ENCODE data around the gene PNP. TPM values are rescaled to one million over a fixed set of nuclear protein-coding genes. Genes with fewer than 3 reads are reported as not detected.
"Not testable (repeated sequence)": the region's sequence is repeated elsewhere in the genome, so short reads cannot be mapped to it uniquely, and the experiment has no call there.

The PNP gene
- total RNA-seq (2014; rRNA removed; shearing (Covaris generic)) = 82.7 and 90.1 TPM in 2 replicates

DNA sequence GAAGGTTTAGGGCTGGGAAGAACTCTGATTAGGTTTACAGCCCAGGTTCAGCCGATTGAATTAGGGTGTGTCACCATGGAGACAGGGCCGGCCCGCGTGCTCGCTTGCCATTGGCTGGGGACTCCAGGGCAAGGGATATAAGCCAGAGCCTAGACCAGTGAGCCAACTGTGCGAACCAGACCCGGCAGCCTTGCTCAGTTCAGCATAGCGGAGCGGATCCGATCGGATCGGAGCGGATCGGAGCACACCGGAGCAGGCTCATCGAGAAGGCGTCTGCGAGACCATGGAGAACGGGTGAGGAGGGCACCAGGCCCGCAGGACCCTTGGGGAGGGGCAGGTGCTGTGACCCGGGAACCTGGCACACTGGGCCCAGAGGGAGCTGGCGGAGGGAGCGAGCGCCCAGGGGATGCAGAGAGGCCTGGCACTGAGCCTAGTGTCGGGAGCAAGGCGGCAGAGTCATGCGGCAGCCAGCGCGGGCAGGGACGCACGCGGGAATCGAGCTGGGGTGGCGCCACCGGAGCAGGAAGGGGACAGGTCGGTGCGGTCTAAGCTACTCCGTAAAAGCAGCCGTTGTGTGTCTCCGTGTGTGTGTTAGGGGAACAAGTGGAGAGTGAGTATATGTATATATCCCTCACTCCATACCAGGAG lies at the start of gene PNP:
Gene PNP (plus strand): TSS at position 165 of the 648 bp plus-strand sequence. CDS start 119 bp downstream, at position 284.
- DNase-seq (ENCODE audit: low spot score) = peak; percentile 90

DNA sequence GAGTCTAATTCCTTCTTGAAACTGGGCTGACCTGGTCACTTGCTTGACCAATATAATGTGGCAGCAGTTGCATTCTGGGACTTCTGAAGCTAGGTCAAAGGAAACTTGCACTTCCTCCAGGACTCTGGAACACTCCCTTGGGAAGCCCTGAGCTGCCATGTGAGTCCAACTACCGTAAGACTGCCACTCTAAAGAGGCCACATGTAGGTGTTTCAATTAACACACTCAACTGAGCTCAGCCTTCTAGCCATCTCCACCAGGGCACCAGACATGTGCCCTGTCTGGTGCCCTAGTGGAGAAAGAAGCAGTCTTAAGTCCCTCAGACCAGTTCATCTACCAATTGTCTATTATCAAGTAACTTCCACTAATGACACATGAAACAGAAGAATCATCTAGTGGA lies 49.8 kb upstream of the PNP start:
- no peak for DNase-seq (ENCODE audit: low spot score)

GRCh38 chr14:20421267-20421666 lies 47.9 kb upstream of the PNP start:
- no peak for DNase-seq (ENCODE audit: low spot score)

- no peak for DNase-seq (ENCODE audit: low spot score)
Observed at GRCh38 chr14:20422886-20423285, 46.3 kb upstream of the PNP start.

DNA sequence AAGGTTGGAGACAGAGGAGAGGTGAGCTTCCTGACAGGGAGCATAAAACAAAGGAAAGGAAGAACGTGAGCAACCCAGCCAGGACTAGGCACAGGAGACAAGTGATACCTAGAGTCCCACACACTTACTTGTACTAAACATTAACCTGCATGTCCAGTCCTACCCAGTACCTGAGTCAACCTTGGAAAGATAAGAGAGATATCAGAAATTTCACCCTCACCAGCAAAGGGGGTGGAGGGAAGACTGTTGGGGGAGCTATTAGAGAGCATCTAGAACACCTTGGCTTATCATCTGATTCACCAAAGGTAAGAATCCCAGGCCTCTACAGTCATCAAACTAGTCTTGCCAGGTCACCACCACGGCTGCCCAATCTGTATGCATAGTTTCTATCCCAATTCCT lies 44.4 kb upstream of the PNP start:
- DNase-seq (ENCODE audit: low spot score) = no peak

GRCh38 chr14:20427231-20428009 lies 41.8 kb upstream of the PNP start:
- DNase-seq (ENCODE audit: low spot score) = peak; percentile 61

DNA sequence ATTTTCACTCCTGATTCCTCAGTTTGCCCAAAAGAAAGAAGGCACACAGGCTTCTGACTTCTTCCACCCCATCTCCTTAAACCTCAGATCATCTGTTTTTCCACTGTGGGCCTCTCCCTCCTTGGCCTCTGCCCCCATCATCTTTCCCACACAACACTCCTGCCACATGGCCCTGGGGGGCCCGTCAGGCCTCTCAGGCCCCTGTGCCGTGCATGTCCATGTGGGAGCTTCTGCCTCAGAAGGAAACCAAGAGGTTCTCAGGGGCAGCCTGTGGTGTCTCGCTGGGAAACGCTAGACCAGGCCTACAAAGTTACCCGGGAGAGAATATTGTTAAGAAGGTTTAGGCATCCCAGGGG lies 41.2 kb upstream of the PNP start:
- no peak for DNase-seq (ENCODE audit: low spot score)

DNA sequence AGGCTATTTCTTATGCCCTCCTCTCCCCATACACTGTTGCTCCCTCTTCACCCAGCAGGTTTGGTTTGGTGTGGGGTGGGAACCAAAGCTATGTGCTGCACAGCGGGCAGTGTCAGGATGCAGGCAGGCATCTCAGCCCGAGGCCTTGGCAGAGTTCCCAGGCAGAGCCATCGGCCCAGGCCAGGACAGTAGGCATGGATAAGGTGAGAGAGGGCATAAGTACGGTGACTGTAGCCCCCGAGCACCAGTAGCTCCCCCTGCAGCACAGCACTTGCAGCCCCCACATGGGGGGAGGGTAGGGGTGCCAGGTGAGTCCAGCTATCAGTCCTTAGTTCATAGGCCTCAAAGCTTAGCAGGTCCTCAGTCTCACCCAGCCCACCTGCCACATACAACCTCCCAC lies 40.4 kb upstream of the PNP start:
- DNase-seq (ENCODE audit: low spot score) = peak; percentile 23

- DNase-seq (ENCODE audit: low spot score) = no peak
Observed at GRCh38 chr14:20429801-20430669, 39.2 kb upstream of the PNP start.

- DNase-seq (ENCODE audit: low spot score) = no peak
Observed at GRCh38 chr14:20434701-20435581, 34.3 kb upstream of the PNP start.

GRCh38 chr14:20435582-20436362 lies 33.4 kb upstream of the PNP start, which contains the start of gene KLHL33:
KLHL33 (minus strand) TSS chr14:20436166; CDS start chr14:20435811, 355 bp downstream.
- DNase-seq (ENCODE audit: low spot score) = no peak

DNA sequence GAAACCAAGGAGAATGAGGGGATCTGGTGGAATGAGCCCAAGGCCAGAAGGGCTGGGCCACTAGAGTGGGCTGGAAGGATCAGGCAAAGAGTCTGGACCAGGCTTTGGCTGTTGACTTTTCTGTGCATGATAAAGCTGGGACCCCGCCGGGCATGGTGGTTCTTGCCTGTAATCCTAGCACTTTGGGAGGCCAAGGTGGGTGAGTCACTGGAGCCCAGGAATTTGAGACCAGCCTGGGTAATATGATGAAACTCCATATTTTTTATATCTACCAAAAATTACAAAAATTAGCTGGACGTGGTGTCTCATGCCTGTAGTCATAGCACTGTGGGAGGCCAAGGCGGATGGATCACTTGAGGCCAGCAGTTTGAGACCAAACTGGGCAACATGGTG lies 32.8 kb upstream of the PNP start:
- DNase-seq (ENCODE audit: low spot score) = no peak

GRCh38 chr14:20438664-20439063 lies 30.5 kb upstream of the PNP start:
- no peak for DNase-seq (ENCODE audit: low spot score)

- no peak for DNase-seq (ENCODE audit: low spot score)
Observed at GRCh38 chr14:20440465-20440864, 28.7 kb upstream of the PNP start.

GRCh38 chr14:20440882-20441281 lies 28.3 kb upstream of the PNP start:
- DNase-seq (ENCODE audit: low spot score) = no peak

- no peak for DNase-seq (ENCODE audit: low spot score)
Observed at GRCh38 chr14:20441461-20441860, 27.7 kb upstream of the PNP start.

- DNase-seq (ENCODE audit: low spot score) = not testable (repeated sequence)
Observed at GRCh38 chr14:20443650-20444049, 25.6 kb upstream of the PNP start.

DNA sequence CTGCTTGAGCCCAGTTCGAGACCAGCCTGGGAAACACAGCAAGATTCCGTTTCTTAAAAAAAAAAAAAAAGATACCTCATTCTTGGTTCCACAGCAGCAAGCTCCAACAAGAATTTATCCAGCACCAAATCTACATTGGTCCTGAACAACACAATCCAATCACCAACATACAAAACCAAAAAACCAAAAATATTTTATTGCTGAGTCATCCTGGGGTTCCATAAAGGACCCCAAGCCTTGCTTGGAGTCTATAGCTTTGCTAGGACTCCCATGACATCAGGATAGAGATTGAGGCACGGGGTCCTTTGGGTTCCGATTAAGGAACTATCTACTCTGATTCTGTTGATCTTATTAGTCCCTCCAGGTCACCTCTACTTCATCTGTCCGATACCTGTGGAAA lies 22.3 kb upstream of the PNP start:
- no peak for DNase-seq (ENCODE audit: low spot score)

GRCh38 chr14:20452831-20453230 lies 16.4 kb upstream of the PNP start:
- not testable (repeated sequence) for DNase-seq (ENCODE audit: low spot score)

All from HT-29 (cell line).